ENCODE data around the gene ZNF664. TPM values are rescaled to one million over a fixed set of nuclear protein-coding genes. Genes with fewer than 3 reads are reported as not detected.

The ZNF664 gene
- total RNA-seq, 1 experiment from 2014 or later = 55.4 TPM

DNA sequence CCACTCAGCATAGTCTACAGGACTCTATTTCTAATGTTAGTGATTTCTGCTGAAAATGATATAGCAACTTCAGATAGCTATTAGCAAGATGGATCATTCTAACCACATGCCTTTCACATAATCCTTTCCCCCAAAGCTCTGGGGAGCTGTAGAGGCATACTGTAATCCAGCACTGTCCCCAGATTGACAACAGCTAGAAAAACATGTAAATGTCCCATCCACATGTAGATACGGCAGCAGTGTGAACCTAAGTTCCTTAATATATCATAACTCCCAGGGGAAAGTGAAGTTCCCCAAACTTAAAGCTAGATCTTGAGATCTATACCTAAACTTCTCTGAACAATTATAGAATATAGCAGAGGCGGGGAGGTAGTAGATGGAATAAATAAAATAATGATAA is 14.0 kb downstream of the ZNF664 start:
- DNase-seq (ENCODE audit: low read depth) = no peak

DNA sequence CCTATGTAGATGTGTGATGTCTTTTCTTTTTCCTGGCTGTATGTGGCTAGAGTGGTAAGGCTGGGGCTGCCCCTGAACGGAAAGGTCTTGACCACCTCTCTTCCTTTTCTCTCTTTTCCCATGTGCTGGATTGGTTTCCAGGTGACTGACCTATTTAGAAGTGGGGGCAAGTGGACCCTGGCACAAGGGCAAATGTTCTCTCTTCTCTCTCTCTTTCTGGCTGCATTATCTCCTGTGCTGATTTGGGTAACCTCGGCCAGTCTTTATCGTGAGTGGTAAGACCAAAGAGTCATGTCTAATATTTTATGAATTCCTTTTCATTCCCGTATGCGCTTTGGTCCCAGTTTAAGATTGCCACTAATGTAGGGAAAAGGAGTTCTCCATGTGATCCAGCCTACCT is 16.2 kb downstream of the ZNF664 start:
- no peak for DNase-seq (ENCODE audit: low read depth)

DNA sequence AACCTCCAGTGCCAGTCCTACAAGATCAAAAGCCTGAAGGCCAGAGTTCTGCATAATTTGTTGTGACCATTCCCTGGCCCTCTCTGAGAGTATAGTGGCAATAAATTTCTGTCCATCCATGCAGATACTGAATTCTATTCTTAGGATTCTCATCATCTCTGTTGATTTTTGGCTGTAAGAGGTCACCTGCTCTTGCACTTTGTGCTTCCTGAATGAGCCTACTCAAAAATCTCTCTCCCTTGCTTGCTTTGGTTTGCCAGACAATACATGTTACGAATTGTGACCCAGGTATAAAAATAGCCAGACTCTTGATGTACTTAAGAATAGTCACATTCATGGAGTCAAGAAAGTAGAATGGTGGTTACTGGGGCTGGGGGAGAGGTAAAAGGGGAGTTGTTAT is 16.7 kb downstream of the ZNF664 start:
- DNase-seq (ENCODE audit: low read depth) = no peak

DNA sequence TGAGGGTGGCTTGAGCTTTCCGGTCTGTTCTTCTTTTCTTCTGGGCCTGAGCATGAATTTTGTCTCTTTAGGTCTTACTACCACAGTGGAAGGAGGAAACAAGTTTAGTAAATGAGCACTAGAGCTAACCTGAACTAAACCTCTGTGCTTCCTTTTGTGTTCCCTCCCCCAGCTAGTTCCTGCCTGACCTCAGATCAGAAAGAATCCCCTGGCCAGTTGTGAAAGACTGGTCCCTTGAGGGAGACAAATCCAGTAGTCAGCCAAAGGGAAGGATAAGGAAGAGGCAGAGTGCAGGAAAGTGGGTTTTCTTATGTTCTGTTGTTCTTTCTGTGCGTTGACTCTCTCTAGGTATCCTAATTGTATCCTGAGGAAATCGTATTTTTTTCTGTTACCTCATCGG is 17.5 kb downstream of the ZNF664 start:
- no peak for DNase-seq (ENCODE audit: low read depth)

DNA sequence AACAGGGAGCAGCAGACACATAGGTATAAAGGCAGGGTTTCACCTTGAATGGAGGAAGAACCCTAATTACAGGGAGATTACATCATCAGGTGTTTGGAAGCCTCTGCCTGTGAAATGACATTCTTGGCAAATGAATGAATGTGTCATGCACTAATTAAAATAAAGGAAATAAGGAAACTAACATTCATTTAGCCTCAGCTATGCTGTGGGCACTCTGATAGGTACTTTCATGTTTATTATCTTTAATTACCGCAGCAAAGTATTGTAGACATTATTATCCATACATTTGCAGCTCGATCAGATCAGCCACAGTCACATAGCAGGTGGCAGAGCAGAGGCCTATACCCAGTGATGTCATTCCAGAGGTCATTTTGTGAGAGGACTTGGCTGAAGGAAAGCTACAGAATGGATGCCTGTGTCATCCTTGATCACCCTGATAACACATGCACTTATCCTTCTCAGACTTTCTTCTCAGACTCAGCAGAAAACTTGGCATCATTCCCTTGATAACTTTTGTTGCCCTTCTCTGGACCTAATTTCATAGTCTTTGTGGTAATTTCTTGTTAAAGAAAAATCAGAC is 18.4 kb downstream of the ZNF664 start:
- DNase-seq (ENCODE audit: low read depth) = no peak

DNA sequence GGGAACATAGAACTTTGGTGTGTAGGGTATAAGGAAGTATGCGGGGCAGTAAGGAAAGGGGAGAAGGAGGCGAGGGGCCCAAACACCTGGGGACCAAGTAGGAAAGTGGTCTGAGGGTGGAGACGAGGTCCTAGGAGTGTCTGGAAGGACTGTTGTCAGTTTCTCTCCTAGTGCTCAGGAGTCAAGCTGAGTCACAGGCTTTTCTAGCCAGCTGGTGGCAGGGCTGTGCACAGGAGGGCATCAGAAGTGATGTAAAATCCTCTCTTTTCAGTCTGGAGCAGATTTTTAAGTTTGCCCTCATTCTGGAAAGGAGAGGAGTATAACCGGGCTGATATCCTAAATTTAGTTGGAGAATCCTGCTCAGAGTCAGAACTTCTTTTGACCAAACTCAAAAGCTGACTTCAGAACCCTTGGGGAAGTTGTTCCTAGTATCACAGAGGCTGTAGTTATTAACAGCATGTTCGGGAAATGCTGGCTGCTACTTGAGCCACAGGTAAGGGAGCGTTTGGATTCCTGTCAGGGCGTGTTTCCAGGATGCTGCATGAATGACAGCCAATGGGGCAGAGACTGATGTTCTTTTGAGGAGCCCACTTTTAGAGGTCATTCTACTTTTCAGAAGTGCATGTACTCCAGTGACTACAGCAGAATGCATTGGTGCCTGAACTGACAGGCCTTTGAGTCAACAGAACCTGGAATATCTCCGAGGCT is 19.3 kb downstream of the ZNF664 start:
- DNase-seq (ENCODE audit: low read depth) = no peak

DNA sequence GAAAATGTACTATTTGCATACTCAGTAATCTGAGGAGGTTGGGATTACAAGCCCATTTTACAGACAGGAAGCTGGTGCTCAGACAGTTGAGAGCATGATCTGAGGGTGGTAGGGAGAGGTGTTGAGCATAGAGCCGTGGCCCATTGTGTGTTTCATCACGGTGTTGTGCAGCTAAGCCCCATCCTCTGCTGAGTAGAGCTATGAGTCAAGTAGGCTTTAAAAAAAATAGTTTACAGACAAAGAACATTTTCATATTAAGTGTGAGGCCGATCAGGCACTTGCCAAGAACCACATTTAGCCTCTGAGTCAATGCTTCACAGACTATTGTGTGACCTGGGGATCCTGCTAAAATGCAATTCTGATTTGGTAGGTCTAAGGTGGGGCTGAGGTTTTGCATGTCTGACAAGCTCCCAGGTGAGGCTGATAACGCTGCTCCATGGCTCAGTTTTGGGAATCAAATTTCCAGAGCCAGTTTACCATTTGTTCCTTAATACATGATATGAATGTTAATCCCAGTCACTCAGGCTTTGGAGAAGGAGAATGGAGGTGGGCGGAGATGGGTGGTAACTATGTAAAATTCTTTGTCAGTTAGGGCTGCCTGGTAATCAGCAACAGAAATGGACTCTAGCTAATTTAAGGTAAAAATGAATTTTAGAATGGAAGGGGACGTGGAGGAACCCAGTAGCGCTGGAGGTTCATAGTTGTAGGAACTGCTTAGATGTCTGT is 22.2 kb downstream of the ZNF664 start:
- DNase-seq (ENCODE audit: low read depth) = peak; percentile 84

DNA sequence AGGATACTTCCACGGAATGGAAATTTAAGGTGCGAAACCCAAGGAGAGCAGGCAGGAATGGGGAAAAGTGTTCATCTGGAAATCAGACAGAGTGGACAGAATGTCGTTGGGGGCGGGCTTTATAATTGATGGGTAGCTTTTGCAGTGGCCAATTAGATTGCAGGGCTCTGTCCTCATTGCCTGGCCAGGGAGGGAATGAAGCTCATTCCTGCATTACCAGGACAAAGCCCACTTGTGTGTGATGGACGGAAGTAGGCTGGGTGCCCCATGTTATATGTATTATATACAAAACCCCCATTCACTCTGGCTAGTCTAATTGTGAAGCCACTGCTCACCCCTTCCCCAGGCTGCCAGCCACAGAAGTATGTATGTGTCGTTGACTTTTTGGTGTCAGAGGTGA is 23.6 kb downstream of the ZNF664 start:
- no peak for DNase-seq (ENCODE audit: low read depth)

DNA sequence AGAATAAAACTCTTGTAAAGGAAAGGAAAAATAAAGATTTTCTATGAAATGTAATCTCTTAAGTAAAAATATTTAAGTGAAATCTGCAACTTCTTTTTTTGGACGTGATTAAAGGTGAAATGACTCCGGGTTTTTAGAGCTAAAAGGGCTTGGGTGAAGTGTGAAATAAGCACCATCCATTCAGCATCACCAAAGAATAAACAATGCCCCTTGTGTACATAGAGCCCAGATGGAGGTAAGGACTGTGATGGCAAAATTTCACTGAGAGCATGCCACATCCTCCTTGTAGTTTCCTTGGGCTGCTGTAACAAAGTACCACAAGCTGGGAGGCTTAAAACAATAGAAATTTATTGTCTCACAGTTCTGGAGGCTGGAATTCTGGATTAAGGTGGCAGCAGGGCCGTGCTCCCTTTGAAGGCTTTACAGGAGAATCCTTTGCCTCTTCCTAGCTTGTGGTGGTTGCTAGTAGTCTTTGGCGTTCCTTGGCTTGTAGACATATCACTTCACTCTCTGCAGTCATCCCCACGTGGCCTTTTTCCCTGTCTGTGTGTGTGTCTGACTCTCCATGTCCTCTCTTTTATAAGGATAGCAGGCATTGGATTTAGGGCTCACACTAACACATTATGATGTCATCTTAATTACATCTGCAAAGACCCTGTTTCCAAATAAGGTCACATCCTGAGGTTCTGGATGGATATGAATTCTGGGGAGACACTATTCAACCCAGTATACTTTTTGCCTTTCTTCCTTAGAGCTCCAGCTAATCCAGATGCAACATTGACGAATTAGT is 24.2 kb downstream of the ZNF664 start:
- no peak for DNase-seq (ENCODE audit: low read depth)

DNA sequence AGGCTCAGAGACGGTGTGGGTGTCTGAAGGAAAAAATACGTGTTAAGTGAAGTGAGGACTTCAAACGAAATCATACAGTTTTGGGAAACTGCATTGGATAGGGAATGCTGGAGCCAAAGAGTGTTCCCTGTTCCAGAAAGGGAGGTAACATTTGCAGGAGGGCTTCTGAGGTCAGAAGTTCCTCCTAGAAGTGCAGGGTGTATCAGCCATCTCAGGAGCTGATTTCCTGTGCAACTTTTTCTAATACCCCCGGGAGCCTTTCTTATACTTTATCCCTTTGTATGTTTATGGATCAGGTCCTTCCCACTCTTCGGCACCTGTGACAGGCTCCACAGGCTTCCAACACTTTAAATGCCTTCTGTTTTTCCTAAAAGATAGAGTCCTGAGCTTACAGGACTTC is 24.9 kb downstream of the ZNF664 start:
- DNase-seq (ENCODE audit: low read depth) = no peak

DNA sequence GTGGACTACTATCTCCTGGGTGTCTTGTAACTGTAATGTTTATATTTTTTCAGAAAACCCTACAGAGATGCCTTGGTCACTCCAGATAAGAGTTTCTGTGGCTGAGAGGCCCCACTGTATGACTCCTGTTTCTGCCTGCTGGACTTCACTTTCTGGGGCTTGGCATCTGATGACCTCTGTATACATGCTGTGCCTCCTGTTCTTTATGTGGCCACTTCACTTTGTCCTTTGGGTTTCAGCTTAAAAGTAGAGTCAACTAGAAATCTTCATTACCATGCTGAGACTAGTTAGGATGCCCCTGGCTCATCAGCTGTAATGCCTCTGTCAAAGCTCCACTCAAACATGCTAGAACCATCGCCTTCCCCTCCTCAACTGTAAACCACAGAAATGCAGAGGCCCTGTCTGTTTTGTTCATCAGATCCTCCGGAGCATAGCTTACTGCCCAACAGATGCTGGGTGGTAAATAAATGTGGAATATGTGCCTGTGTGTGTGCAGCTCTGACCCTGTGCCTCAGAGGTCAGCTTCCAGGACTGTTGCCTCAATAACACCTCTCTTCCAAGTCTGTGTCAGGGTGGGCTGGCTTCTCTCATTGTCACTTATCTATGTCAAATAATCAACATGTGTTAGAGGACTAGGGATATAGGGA is 25.5 kb downstream of the ZNF664 start:
- no peak for DNase-seq (ENCODE audit: low read depth)

DNA sequence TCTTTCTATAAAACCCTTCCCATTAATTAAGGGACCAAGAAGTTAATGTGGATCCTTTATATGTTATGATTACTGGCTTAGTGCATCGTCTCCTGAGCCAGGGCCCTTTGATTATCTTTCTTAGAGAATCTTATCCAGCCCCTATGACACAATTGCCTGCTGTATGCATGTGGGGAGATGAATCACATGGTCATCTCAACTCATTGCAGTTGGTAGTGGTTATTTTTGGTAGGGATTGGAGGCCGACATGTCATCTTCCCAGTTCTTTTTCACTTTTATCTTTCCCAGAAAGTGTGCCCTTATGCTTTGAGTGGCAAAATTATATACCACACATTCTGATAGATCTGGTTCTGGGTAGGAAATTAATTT is 26.0 kb downstream of the ZNF664 start:
- DNase-seq (ENCODE audit: low read depth) = no peak

DNA sequence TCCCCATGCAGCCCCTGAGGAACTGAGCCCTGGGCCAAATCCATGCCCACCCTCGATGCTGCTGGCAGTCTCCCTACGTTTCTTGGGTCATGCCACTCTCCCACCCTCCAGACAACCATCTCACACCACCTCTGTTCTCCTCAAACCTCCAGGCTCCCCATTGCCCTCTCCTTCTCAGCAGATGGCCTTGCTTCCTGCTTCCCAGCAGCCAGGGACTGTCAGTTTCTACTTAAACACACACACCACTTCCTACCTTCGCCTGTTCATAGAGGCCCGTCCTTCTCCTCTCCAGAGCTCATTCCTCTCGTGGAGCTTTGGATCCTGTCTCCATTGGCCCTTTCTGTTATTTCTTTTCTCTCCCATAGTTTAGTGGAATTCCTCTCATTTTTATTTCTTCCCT is 27.1 kb downstream of the ZNF664 start:
- DNase-seq (ENCODE audit: low read depth) = no peak

DNA sequence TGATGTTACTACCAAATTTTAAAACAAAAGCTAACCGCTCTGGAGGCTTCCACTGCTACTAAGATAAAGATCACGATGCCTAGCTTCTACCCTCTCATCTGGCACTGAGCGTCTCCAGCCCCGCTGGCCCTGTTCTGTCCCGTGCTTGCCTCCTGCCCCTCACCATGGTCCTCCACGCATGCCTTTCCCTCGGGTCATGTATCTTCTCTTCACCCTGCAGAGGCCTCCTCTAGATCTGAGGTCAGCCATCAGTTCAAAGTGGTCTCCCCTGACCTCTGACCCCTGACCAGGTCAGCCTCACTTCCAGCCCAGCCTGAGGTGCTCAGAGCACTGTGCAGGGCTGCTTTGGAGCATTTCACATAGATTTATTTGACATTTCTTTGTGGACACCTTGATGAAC is 28.3 kb downstream of the ZNF664 start:
- DNase-seq (ENCODE audit: low read depth) = no peak

DNA sequence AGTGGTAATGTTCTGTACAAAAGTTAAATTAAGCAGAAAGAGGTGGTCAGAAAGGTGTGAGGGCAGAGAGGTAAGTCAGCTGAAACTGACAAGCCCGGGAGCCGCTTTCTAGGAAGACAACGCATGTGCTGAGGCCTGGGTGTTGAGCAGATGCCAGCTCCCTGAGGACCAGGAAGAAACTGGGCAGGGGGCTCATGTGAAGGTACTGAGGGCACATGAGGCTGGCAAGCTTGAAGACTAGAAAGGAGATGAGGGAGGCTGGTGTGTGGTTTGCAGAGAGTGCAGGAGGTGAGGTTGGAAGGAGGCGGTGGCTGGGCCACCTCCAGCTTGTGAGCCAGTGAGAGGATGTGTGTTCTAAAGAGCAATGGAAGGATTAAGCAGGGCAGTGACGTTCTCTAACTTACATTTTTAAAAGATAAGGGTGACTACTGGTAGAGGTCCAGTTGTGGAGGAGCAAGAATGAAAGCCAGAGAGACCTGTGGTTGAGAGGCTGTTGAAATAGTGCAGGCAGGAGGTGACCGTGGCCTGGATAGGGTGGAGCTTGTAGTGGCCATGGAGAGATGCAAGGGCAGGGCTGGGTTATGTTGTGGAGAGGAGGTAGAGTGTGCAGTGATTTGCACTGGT is 29.1 kb downstream of the ZNF664 start:
- no peak for DNase-seq (ENCODE audit: low read depth)

DNA sequence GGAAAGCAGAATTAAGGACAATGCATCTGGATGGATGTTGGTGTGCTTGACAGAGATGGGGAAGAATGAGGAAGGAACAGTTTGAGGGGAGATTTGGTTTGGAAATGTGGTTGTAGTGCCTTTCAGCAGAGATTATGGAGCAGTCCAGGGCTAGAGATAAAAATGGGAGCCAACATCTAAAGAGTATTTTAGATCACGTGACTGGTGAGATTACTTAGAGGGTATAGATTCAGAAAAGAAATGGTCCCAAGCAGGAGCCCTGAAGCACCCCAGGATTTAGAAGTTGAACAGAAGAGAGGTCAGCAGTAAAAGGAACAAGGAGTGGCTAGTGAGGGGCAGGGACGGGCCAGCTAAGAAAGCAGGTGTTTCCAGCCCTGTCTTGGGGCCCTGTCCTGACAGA is 29.6 kb downstream of the ZNF664 start:
- no peak for DNase-seq (ENCODE audit: low read depth)

DNA sequence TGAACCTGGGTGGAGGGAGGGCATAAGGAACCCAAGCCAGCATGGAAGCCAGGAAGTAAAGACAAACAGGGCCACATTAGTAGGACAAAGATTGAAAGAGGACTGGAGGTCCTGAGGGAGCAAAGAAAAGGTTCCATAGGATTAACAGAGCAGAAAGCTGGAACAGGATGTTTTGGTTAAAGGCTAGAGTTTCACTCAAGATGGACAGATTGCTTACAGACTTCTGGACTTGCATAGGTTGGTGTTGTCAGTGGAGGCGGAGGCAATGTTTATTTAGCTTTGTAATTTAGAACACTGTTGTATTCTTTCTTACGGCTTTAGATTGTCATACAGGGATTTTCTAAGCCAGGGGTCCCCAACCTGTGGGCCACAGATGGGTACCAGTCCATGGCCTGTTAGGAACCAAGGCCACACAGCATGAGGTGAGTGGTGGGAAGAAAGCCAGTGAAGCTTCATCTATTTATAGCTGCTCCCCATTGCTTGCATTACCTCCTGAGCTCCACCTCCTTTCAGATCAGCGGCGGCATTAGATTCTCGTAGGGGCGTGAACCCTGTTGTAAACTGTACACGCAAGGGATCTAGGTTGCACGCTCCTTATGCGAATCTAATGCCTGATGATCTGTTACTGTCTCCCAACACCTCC is 31.3 kb downstream of the ZNF664 start:
- no peak for DNase-seq (ENCODE audit: low read depth)

DNA sequence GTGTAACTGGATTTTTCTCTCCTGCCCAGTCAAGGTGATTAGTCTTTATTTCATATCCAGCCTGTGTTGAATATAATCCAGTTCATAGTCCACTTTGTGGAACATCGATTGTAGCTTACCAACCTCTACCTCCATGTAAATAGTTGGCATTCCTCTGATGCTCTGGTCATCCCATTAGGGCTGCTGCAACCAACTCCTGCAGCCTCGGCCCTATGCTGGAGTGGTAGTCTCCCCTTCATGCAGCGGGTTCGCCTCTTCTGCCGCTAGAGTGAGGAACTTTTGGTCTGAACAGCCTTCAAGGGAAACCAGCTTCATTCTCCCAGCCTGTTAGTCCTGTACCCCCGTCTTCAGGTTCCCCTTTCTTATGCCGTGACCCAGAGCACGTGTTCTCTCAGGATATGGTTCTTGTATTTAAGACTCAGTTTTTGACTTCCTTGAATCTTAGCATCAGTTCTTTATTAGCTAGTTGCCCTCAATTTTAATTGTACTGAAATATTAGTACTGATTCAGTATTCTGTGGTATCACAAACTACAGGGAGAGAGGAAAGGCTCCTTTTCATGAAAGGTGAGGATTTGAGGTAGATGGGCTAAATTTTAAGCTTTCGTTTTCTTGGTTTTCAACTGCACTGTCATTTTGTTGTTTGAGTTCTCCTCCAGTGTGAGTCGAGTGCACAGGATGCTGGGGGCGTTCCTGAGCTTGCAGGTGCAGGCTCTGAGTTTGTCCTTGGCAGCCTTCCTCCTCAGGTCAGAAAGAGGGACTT is 33.2 kb downstream of the ZNF664 start:
- DNase-seq (ENCODE audit: low read depth) = no peak

DNA sequence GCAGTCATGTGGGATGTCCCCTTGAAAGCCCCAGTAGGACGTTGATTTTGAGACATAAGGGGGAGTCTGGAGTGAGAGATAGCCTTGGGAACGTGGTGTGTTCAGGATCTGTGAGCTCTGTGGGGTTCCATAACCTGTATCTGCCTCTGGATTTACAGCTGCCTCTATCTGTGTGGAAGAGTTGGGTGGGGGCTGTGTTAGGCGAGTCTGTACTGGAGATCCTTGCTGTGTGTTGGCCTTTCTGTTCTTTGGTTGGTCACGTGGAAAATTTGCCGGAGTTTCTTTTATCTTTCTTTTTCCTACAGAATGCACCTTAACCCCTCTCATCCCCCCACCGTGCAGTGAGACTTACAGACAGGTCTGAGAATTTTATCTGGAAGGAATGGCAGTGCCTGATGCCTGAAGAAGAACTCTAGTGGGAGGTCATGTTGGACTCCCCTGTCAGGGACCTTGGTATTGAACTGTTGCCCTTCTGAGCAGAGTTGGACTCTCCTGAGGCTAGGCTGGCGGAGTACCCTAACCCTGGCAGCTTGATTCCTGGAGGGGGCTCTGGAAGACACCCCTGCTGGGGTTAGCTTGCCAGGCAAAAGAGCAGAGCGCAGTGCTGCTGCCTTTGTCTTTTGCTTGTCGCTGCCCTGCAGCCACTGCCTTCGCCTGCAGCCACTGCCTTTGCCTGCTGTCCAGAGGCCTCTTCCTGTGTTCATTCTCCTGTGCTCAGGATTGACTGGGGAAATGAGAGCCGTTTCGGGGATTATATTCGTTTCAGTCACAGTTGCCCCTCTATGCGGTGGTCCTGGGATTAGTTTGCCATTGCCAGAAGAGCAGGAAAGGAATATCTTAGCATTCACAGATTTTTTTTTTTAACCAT is 34.1 kb downstream of the ZNF664 start:
- DNase-seq (ENCODE audit: low read depth) = no peak
